GM18526 (cell line): ENCODE results near the gene TTLL7.

Source experiments
- POLR2A ChIP-seq: IDR thresholded peaks from 3 replicates; pipeline ENCODE4 v1.6.1; 2011; ENCODE audit not compliant: insufficient read length; ENCODE audit errors: extremely low read depth

The TTLL7 gene

DNA sequence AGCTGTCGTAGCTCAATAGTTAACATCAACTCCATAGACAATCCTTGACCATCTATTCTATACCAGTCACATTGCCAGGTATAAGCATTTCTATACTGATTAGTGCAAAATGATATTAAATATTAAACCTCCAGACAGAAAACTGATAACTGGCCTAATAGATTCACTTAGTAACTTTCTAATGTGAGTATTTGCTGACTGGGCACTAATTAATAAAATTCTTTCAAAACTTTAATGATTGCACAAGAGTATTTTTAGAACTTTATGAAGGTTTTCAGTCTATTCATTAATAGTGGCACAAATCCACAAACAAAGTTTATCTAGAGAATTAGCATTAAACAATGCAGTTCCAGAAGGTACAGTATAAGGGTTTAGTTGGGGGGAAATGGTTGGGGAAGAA is 79.1 kb downstream of the TTLL7 start:
- TF ChIP-seq POLR2A: no peak

DNA sequence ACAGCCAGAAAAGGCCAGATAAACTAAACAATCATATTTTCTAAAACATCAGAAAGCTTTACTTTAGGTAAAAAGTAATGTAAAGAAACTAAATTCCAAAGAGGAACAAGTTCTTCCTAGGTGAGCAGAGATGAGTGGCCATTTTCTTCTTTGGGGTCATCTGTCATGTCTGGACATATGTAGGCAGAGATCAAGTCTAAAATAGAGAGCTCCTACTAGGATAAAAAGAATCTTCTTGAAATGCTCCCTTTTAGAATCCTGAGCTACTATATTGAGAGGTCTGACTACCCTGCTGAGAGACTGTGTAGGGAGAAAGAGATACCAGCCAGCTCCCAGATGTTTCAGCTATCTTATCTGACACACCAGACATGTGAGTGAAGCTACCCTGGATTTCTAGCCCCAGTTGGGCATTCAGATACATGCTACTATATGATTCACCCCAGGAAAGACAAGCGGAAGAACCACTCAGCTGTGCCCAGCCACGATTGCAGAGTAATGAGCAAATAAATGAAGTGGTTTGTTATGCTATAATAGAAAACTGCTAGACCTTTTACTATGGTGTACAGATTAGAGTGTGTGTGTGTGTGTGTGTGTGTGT is 80.1 kb downstream of the TTLL7 start:
- no peak for TF ChIP-seq POLR2A

DNA sequence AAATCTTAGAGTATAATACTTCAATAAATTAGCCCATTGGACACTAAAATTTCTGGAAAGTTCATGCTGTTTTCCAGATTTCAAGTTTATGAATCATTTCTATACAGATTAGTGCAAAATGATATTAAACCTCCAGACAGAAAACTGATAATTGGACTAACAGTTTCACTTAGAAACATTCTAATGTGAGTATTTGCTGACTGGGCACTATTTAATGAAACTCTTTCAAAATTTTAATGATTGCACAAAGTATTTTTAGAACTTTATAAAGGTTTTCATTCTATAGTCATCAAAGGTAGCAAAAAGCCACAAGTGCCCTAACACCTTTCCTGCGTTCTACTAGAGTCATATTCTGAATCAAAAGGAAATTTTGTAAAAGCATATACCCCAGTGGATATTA is 81.0 kb downstream of the TTLL7 start:
- TF ChIP-seq POLR2A: no peak

DNA sequence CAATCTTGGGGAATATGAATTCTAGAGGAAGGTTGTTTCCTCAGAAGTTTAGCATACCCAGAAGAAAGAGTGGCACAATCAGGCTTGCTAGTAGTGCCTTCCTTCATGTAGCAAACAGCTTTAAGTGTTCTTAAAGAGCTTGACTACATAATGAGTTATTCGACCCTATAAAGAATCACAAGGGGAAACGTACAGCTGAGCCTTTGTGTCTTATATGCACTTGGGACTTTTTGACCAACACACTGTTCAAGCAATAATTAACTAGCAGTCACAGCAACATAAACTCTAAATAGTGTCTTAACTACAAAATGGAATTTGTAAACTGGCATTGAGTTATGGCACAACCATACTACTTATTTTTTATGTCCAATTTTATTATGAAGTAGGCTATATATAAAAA is 86.1 kb downstream of the TTLL7 start:
- no peak for TF ChIP-seq POLR2A

DNA sequence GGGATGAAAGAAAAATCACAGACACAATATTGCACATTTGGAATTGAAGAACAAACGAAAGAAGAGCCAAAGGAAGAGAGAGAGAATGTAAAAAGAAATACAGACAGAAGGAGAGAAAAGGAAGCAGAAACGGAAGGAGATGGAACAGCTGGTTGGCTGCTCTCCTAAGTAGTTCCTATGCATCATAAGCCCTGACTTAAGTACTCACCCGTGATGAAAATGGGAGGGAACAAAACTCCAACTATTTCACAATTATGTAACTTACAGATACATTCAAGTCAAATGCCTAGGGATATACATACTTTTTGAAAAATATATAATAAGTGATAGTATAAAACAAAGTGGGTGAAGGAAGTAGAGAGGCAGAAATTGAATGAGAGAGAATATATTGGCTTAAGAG is 88.5 kb downstream of the TTLL7 start:
- TF ChIP-seq POLR2A: no peak

DNA sequence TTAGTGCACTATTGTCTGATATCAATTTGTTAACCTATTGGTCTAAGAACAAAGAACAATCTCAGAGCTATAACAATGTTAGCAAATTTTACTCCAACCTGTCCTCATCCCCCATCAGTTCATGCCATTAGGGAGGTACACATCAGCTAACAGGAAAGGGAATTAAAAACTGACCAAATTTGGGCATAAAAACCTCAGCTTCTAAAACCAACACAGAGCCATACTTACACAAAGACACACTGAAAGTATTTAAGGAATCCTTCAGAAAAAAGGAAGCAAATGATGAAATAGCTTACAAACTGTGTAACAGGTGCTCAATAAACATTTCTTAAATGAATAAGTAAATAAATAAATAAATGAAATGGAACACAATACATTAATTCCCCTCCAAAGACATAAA is 89.2 kb downstream of the TTLL7 start:
- TF ChIP-seq POLR2A: no peak

DNA sequence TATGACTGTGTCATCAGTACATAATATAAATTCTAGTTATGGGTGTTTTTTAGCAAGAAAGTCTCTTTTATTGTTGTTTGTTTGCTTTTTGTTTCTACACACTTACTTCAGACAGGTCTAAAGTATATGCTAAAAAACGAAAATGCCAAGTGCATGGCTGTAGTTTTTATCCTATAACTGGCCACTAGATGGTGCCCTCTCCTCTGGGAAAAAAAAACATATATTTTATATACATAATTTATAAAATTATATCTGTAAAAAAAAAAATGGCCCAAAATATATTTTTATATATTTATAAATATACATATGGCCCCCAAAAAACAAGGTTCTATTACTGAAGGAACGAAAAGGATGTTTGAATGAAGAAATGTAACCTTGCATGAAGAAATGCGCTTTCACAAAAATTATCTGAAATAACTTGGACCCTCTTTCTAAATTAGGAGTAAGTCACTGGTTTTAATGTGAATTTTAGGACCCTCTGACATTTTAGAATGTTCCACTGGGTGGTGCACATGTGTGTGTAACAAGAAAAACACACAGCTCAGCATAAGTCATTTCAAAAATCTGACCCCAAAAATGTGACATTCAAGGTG is 93.5 kb downstream of the TTLL7 start:
- TF ChIP-seq POLR2A: no peak

DNA sequence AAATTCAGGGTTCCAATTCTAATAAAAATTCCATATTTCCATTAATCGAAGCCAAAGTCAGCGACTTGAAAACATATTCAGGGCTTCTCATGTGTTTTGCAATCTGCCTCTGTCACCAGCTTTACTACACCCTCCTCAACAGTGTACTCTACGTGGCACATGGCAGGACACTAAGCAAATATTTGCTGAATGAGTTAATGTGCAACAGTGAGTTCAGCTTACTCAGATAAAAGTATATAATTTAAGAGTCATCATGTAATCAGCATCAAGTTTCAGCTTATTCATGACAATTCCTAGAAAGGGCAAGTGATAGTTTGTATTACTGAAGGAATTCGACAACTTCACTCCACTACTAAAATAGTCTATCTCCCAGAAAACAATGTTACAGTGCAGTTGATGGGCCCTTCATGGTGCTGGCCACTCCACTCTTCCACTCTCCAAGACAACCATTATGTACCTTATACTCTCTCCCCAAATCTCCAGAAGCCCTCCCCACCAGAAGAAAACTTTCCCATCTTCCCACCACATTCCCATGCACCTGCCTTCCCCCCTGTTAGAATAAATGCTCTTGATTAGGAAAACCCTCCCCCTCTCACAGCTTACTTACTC is 97.3 kb downstream of the TTLL7 start:
- no peak for TF ChIP-seq POLR2A

DNA sequence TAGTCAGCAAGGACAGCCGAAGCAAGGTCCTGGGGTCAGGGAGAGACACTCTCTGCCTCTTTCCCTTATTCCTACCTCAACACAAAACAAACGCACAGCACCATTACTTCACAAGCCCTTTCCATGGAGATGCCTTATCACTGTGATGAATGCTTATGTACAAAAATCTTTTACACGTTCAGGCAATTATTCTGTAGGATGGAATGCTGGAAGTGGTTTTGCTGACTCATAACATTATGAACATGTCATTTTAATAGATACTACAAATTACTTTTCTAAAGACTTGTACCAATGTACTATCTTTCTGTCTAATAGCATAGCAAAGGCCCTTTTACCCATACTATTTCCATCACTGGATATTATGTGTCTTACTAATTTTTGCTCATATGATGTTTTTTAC is 98.4 kb downstream of the TTLL7 start:
- TF ChIP-seq POLR2A: no peak

DNA sequence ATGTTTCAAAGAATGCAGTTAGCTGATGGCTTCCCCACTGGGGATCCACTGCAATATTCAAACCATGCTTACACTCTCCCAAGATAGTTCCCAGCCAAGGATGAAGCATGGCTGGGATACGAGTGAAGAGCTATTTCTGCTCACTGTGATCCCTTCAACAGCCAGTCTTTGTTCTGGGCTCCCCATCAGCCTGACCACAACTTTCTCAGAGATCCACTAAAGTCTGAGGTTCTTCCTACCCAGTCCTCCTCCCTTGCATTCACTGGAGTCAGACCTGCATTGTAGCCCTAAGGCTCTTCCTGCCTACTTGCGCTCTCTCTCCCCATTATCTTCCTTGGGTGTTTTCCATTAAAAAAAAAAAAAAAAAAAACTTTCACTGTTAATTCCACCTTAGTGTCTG is 101.4 kb downstream of the TTLL7 start:
- no peak for TF ChIP-seq POLR2A

DNA sequence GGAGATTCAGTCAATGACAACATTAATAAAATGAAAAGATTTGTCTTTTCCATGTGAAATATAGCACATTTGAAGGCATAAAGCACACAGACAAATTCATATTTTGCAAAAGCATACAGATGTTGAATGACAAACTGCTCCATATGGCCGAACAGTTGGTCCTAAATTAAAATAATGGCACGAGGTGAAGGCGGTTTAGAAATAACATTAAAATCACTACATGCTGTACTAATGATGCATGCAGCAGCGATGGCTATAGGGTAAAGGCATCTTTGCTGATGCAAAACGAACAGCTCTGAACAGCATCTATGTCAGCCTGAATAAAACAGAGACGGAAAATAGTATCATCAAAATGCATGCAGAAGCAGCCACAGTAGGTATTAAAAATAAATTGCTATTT is 102.6 kb downstream of the TTLL7 start:
- TF ChIP-seq POLR2A: no peak

DNA sequence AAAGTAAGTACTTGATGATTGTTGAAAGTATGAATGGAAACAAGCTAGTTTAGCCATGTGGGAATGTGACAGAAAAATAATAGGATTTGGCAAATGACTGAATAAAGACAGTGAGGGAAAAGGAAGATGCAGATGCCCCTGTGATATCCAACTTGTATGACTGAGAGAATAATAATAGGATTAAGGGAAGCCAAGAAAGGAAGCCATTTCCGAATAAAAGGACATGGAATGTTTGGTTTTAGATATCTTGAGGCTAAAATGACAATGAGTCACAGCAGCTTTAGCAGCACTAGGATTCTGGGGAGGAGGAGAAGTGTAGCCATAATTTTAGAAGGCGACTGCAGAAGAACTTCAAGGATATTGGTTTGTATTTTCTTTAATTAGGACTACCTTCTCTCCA is 109.2 kb downstream of the TTLL7 start:
- no peak for TF ChIP-seq POLR2A

DNA sequence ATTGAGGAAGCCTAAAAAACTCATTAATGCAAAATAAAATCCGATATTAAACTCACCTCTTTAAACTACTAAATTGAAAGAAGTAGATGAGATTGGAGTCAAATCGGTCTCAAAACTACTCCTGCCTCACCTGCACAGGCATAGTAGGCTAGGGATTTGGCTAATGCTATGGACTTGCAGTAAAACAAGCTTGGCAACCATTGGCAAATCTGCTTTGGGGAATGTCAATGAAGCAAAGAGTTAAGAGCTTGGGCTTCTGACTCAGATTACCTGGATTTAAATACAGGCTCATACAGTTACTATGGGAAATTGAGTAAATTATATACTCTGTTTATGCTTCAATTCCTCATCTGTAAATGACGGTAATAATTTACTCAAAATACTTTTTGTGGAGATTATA is 111.4 kb downstream of the TTLL7 start:
- no peak for TF ChIP-seq POLR2A

DNA sequence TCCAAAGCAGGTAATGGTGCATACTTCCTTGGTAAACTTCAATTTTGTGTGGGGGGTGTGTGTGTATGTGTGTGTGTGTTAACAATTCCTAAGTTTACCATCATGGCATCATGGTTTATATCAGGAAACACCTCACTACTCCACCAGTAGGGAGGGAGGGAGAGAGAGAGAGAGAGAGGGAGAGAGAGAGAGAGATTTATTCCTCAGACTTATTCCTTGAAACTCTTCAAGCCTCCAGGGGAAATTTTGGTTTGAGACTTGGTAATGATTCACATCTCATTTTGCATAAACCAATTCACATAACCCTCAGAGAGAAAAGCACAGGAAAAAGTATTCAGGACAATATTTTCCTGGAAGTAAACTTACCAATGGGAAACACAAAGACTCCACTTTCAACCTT is 115.0 kb downstream of the TTLL7 start:
- no peak for TF ChIP-seq POLR2A

DNA sequence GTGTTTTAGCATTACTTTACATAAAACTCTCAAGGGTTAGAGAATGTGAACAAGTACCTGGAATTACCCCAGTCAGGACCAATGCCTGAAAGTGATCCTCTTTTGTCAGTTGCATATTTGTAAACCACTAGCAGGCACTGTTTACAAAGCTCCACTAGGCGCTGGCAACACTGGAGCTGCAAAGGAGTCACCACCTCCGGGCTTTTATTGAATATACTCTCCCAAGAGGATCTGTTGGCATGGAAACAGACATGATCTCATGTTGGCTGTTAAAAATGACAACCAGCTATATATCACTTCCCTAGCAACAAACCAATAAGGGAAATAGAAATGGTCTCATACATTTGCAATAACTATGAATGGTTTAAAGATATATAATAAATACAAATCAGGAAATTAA is 116.0 kb downstream of the TTLL7 start:
- no peak for TF ChIP-seq POLR2A

DNA sequence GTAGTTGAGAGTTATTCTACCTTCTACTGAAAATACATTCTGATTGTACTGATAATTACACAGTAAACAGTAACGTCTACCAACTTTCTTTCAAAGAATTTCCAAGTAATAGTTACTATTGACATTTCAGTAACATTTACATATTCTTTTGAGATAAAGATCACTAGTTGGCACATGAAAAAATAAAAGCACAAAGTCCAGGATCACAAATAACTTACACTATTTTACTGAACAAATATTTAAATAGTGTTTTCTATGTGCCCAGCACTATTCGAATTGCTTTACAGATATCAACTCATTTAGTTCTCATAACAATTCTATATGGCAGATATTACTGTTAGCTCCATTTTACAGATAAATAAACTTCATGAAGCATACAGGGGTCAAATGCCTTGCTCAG is 126.4 kb downstream of the TTLL7 start:
- TF ChIP-seq POLR2A: no peak

DNA sequence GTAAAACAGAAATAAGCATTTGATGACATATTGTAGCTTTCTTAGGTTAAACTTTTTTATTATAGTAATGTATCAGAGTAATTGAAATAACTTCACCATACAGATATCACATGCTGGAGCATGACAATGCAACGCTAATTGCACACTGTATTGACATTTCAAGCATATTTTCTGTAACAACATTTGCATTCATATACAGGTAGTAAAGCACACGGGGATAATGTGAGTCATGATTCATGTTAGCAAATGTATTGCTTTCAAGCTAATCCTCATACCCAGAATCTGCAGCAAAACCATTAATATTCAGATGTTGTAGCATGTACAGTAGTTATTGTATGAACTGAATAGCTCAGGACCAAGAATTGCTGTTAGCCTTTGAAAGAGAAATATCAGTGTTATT is 133.9 kb downstream of the TTLL7 start:
- TF ChIP-seq POLR2A: no peak
